Measurements from ENCODE around the gene PPFIA2. TPM values are rescaled to one million over a fixed set of nuclear protein-coding genes. Genes with fewer than 3 reads are reported as not detected.

PPFIA2 gene
- total RNA-seq, 1 experiment from 2014 or later = not detected

GRCh38 chr12:81585787-81586186 lies 173.4 kb downstream of the PPFIA2 start:
- Histone ChIP-seq H3K4me3 (ENCODE audit: low read depth, low read length) (no peak overlapping the region), H3K4me1 (no peaks in the 10 kb centered on the region), H3K27me3 (replicated peaks; ENCODE audit: control insufficient read depth, insufficient read depth, low read length) (no peaks in the 10 kb centered on the region), H3K9me3 (peaks cover 6% of the 10 kb centered on the region; the same call in 1 of the 2 replicates), H3K36me3 (ENCODE audit: control insufficient read depth, insufficient read depth, low read length) (no peaks in the 10 kb centered on the region)
- POLR2A ChIA-PET = no interaction called here
- no peak for TF ChIP-seq CTCF (IDR thresholded peaks at IDR 0.05; ENCODE audit: insufficient read depth in 1 of 2, low read depth in 1 of 2, low read length in 1 of 2, severe bottlenecking in 1 of 2, unreplicated experiment in 1 of 2)
- Mint-ChIP-seq H3K9me3 (ENCODE audit: unreplicated experiment) (peaks cover 5% of the 10 kb centered on the region), H3K4me3 (ENCODE audit: unreplicated experiment) (no peak overlapping the region), H3K36me3 (ENCODE audit: insufficient read depth, unreplicated experiment) (no peaks in the 10 kb centered on the region), H3K4me1 (ENCODE audit: low read depth, unreplicated experiment) (no peaks in the 10 kb centered on the region), H3K27ac (ENCODE audit: unreplicated experiment) (no peak overlapping the region), H3K27me3 (ENCODE audit: insufficient read depth, unreplicated experiment) (no peaks in the 10 kb centered on the region)
- no peak for DNase-seq
- CTCF ChIA-PET = no interaction called here
- BruUV-seq (replicated peaks) = no TSS peak
- intact Hi-C loops (cut with micrococcal nuclease; ENCODE audit: unreplicated experiment) = no loop called here

- H3K9me3 ChIP-seq = no peaks in the 10 kb centered on the region
- no TSS peak for BruUV-seq (replicated peaks)
- Mint-ChIP-seq H3K9me3 (ENCODE audit: unreplicated experiment) (no peaks in the 10 kb centered on the region), H3K4me3 (ENCODE audit: unreplicated experiment) (no peak overlapping the region), H3K4me1 (ENCODE audit: low read depth, unreplicated experiment) (no peaks in the 10 kb centered on the region), H3K27me3 (ENCODE audit: insufficient read depth, unreplicated experiment) (peaks cover 2% of the 10 kb centered on the region), H3K36me3 (ENCODE audit: insufficient read depth, unreplicated experiment) (no peaks in the 10 kb centered on the region), H3K27ac (ENCODE audit: unreplicated experiment) (no peak overlapping the region)
- no peaks in the 10 kb centered on the region for H3K27me3 ChIP-seq (replicated peaks; ENCODE audit: control insufficient read depth, insufficient read depth, low read length)
- H3K36me3 ChIP-seq (ENCODE audit: control insufficient read depth, insufficient read depth, low read length) = no peaks in the 10 kb centered on the region
- no peak for TF ChIP-seq CTCF (IDR thresholded peaks at IDR 0.05; ENCODE audit: insufficient read depth in 1 of 2, low read depth in 1 of 2, low read length in 1 of 2, severe bottlenecking in 1 of 2, unreplicated experiment in 1 of 2)
- POLR2A ChIA-PET = no interaction called here
- no peaks in the 10 kb centered on the region for H3K4me1 ChIP-seq
- intact Hi-C loops (cut with micrococcal nuclease; ENCODE audit: unreplicated experiment) = no loop called here
- no peak for DNase-seq
- no peak overlapping the region for H3K4me3 ChIP-seq (ENCODE audit: low read depth, low read length)
- CTCF ChIA-PET = no interaction called here
Measured at GRCh38 chr12:81573228-81573627, 185.9 kb downstream of the PPFIA2 start.

- no peaks in the 10 kb centered on the region for H3K36me3 ChIP-seq (ENCODE audit: control insufficient read depth, insufficient read depth, low read length)
- CTCF ChIA-PET = no interaction called here
- H3K27me3 Mint-ChIP-seq (ENCODE audit: insufficient read depth, unreplicated experiment) = peaks cover 2% of the 10 kb centered on the region
Measured at GRCh38 chr12:81572411-81572810, 186.7 kb downstream of the PPFIA2 start.

More at GRCh38 chr12:81572411-81572810, 186.7 kb downstream of the PPFIA2 start:
- Mint-ChIP-seq H3K4me3 (ENCODE audit: unreplicated experiment) (no peak overlapping the region), H3K4me1 (ENCODE audit: low read depth, unreplicated experiment) (no peaks in the 10 kb centered on the region), H3K9me3 (ENCODE audit: unreplicated experiment) (no peaks in the 10 kb centered on the region), H3K36me3 (ENCODE audit: insufficient read depth, unreplicated experiment) (no peaks in the 10 kb centered on the region), H3K27ac (ENCODE audit: unreplicated experiment) (no peak overlapping the region)
- BruUV-seq (replicated peaks) = no TSS peak
- H3K27me3 ChIP-seq (replicated peaks; ENCODE audit: control insufficient read depth, insufficient read depth, low read length) = no peaks in the 10 kb centered on the region
- TF ChIP-seq CTCF (IDR thresholded peaks at IDR 0.05; ENCODE audit: insufficient read depth in 1 of 2, low read depth in 1 of 2, low read length in 1 of 2, severe bottlenecking in 1 of 2, unreplicated experiment in 1 of 2) = no peak
- H3K4me1 ChIP-seq = no peaks in the 10 kb centered on the region
- POLR2A ChIA-PET = no interaction called here
- intact Hi-C loops (cut with micrococcal nuclease; ENCODE audit: unreplicated experiment) = no loop called here
- no peaks in the 10 kb centered on the region for H3K9me3 ChIP-seq
- no peak for DNase-seq
- H3K4me3 ChIP-seq (ENCODE audit: low read depth, low read length) = no peak overlapping the region
